GM12872 (cell line): ENCODE measurements around the gene CYP4F22.

Experiments
- CTCF ChIP-seq: IDR thresholded peaks from 3 replicates; pipeline ENCODE4 v1.5.1; 2011; ENCODE audit warnings: low read depth, mild to moderate bottlenecking, low read length, moderate library complexity; ENCODE audit not compliant: insufficient read depth

The CYP4F22 gene

GRCh38 chr19:15508035-15508710 lies at the start of gene CYP4F22:
TSS of gene CYP4F22 (plus strand) at chr19:15508525. CDS start at chr19:15525337, 16,812 bp downstream.
- TF ChIP-seq CTCF: no peak

GRCh38 chr19:15461694-15462093 lies 46.6 kb upstream of the CYP4F22 start:
- no peak for TF ChIP-seq CTCF

GRCh38 chr19:15463861-15464371 lies 44.4 kb upstream of the CYP4F22 start:
- TF ChIP-seq CTCF: peak; percentile 16; the same call in 1 of the 3 replicates

GRCh38 chr19:15464394-15465385 lies 43.6 kb upstream of the CYP4F22 start, which contains the start of gene RASAL3:
TSS of gene RASAL3 (minus strand) at chr19:15464544. CDS start at chr19:15464358, 186 bp downstream.
- TF ChIP-seq CTCF: no peak

GRCh38 chr19:15466851-15467733 lies 41.2 kb upstream of the CYP4F22 start:
- TF ChIP-seq CTCF: no peak

- no peak for TF ChIP-seq CTCF
These were observed 40.6 kb upstream of the CYP4F22 start for GRCh38 chr19:15467734-15468214.
